Mesothelial cell of epicardium (in vitro differentiated cells): ENCODE measurements around the gene MAMDC2. TPM values are rescaled to one million over a fixed set of nuclear protein-coding genes. Genes with fewer than 3 reads are reported as not detected.
A peak's percentile ranks its signal among the peaks of the same experiment; 100 is the strongest.

Experiments used
- DNase-seq, 2 experiments: peaks; one replicate each; pipeline ENCODE4 v3.0.0; 2021; ENCODE audit warnings: low spot score in 2 of 2; ENCODE audit not compliant: unreplicated experiment in 2 of 2
- H3K27ac Mint-ChIP-seq: 2 replicates; pipeline ENCODE4 v1.8.0; 2021; ENCODE audit warnings: mixed read lengths
- H3K27me3 Mint-ChIP-seq: 2 replicates; pipeline ENCODE4 v1.8.0; 2021; ENCODE audit warnings: low read depth, mixed read lengths
- H3K36me3 Mint-ChIP-seq: 2 replicates; pipeline ENCODE4 v1.8.0; 2021; ENCODE audit warnings: mixed read lengths
- H3K4me1 Mint-ChIP-seq: 2 replicates; pipeline ENCODE4 v1.8.0; 2021; ENCODE audit warnings: mixed read lengths
- H3K4me3 Mint-ChIP-seq: 2 replicates; pipeline ENCODE4 v1.8.0; 2021; ENCODE audit warnings: mild to moderate bottlenecking, moderate library complexity, mixed read lengths
- H3K9me3 Mint-ChIP-seq: 2 replicates; pipeline ENCODE4 v1.8.0; 2021; ENCODE audit warnings: mixed read lengths
- total RNA-seq: library from RNA; stranded (reverse); gene quantifications from 3 replicates; pipeline ENCODE4 v1.2.1, GENCODE V29; 2021
- TF ChIP-seq, protein P1 (sequence below): fragments of 200-600 bp; sonication (generic); IDR thresholded peaks from one replicate; pipeline ENCODE4 v1.5.0; 2021; ENCODE audit warnings: antibody characterized with exemption; ENCODE audit not compliant: unreplicated experiment

Gene MAMDC2
- total RNA-seq, 1 donor from 2014 or later: 0.49 TPM

DNA sequence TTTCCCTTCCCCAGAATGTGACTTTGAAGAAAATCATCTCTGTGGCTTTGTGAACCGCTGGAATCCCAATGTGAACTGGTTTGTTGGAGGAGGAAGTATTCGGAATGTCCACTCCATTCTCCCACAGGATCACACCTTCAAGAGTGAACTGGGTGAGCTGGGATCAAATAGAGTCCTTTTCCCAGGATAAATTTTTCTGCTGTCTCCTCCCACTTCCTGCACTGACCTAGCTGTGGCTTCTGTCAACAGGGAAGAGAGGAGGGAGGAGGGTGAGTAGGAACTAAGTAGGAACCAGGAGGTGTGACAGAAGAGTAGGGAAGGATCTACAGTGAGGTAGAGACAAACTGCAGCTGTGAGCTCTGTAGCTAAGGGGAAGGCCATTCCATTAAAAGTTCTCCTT is 69.3 kb downstream of the MAMDC2 start:
- Mint-ChIP-seq H3K27me3 (no peaks in the 10 kb centered on the region), H3K27ac (no peak overlapping the region), H3K4me1 (peaks cover 13% of the 10 kb centered on the region), H3K36me3 (no peaks in the 10 kb centered on the region), H3K9me3 (no peaks in the 10 kb centered on the region), H3K4me3 (no peak overlapping the region)
- TF ChIP-seq, protein P1, sequence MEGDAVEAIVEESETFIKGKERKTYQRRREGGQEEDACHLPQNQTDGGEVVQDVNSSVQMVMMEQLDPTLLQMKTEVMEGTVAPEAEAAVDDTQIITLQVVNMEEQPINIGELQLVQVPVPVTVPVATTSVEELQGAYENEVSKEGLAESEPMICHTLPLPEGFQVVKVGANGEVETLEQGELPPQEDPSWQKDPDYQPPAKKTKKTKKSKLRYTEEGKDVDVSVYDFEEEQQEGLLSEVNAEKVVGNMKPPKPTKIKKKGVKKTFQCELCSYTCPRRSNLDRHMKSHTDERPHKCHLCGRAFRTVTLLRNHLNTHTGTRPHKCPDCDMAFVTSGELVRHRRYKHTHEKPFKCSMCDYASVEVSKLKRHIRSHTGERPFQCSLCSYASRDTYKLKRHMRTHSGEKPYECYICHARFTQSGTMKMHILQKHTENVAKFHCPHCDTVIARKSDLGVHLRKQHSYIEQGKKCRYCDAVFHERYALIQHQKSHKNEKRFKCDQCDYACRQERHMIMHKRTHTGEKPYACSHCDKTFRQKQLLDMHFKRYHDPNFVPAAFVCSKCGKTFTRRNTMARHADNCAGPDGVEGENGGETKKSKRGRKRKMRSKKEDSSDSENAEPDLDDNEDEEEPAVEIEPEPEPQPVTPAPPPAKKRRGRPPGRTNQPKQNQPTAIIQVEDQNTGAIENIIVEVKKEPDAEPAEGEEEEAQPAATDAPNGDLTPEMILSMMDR: no peak
- no peak for DNase-seq

DNA sequence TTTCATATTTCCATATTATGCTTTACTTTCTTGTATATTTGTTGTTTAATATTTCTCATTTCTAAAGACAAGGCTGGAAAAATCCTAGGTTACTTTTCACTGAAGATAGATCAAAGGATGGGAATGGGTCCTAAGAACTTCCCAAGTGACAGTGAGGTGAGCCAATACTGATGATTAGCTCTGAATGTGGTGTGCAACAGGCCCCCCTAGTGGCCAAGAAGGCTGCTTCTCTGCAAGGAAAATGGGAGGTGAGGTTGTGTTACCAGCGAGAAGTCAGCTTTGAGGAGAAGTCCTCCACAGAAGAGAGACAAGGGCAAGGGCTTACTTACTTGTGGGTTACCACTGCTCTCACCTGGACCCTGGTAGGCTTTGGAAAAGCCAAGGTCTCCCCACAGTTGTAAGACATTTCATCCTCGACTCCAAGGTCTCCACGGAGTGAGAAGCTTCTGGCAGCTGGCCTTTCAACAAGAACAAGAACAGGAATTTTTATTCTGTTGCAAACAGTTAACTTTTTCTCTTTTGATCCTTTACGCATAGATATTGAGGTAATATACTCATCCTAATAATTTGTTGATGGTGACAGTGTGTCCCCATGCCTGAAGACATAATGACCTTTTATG is 69.9 kb downstream of the MAMDC2 start:
- no peak for DNase-seq
- TF ChIP-seq, protein P1: peak; percentile 52
- Mint-ChIP-seq H3K4me3 (no peak overlapping the region), H3K36me3 (no peaks in the 10 kb centered on the region), H3K27ac (no peak overlapping the region), H3K9me3 (no peaks in the 10 kb centered on the region), H3K27me3 (no peaks in the 10 kb centered on the region), H3K4me1 (peaks cover 15% of the 10 kb centered on the region)

DNA sequence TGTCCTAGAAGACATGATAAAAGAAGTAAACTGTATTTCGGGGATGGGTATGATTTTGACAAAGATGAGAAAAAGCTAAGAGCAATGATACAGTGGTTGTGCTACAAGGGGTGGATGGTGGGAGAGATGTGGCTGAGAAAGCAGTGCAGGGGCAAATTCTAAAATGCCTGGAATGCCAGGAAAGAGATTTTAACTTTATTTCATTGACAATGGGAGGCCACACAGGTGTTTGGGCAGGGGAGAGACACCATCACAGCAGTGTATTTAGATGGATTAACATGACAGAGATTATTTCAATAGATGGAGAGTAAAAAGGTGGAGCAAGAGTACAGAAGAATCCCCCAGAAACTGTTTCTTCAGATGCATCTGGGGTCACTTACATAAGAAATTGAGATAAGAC is 71.2 kb downstream of the MAMDC2 start:
- H3K4me3 Mint-ChIP-seq: no peak overlapping the region
- no peaks in the 10 kb centered on the region for H3K9me3 Mint-ChIP-seq
- no peak for DNase-seq
- TF ChIP-seq, protein P1: no peak
- peaks cover 16% of the 10 kb centered on the region for H3K4me1 Mint-ChIP-seq
- no peaks in the 10 kb centered on the region for H3K36me3 Mint-ChIP-seq
- H3K27ac Mint-ChIP-seq: no peak overlapping the region
- no peaks in the 10 kb centered on the region for H3K27me3 Mint-ChIP-seq

DNA sequence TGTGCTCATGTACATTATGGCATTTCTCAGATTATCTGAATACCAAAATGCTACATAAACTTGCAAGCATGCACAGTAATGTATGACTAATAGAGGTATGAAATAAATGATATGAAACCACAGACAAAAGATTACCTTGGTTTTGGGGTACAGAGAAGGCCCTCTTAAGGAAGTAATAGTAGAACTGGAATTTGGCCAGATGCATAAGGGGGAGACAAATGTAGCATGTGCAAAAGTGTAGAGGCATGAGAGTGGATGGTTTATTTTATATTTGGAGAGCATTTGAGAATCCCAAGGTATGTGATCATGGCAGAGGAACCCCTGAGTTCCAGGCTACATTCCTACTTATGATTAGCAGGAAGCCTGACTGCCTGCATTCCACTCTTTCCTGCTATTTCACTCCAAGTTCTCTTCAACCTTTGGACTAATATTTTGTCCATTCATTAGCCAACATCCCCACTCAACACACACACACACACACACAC is 74.2 kb downstream of the MAMDC2 start:
- DNase-seq: no peak
- Mint-ChIP-seq H3K27ac (peak overlapping the region; percentile 58), H3K4me1 (peaks cover 16% of the 10 kb centered on the region), H3K9me3 (no peaks in the 10 kb centered on the region), H3K27me3 (no peaks in the 10 kb centered on the region), H3K36me3 (no peaks in the 10 kb centered on the region), H3K4me3 (no peak overlapping the region)
- TF ChIP-seq, protein P1: no peak

DNA sequence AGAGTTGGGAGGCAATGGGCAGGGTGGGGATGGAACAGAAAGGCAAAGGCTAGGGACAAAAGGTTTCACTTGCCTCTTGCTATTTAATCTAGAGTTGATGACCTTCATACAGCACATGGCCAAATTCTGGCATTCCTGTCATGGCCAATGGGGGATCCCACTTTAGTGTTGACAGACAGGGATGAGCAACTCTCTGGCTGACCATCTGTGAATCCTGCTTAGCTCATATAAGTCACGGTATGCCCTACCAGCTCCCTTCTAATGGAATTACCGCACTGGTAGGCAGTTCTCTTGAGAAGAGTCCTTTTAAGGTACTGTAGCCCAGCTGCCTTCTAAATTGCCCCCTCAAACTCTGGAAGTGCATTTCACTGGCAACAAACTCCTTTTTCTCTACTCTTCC is 76.1 kb downstream of the MAMDC2 start:
- no peak for DNase-seq
- peaks cover 14% of the 10 kb centered on the region for H3K4me1 Mint-ChIP-seq
- no peaks in the 10 kb centered on the region for H3K9me3 Mint-ChIP-seq
- TF ChIP-seq, protein P1: no peak
- no peak overlapping the region for H3K27ac Mint-ChIP-seq
- no peak overlapping the region for H3K4me3 Mint-ChIP-seq
- no peaks in the 10 kb centered on the region for H3K27me3 Mint-ChIP-seq
- no peaks in the 10 kb centered on the region for H3K36me3 Mint-ChIP-seq
